Fibroblast of skin of abdomen (primary cell): Measurements from ENCODE around the gene C1orf53.
A peak's percentile ranks its signal among the peaks of the same experiment; 100 is the strongest.
"Not testable (repeated sequence)": the region's sequence is repeated elsewhere in the genome, so short reads cannot be mapped to it uniquely, and the experiment has no call there.

ENCODE experiments used
- DNase-seq: peaks from one replicate; pipeline ENCODE4 v3.0.0-alpha.2; 2013

The C1orf53 gene

GRCh38 chr1:197921235-197922069 lies 19.0 kb downstream of the C1orf53 start:
- no peak for DNase-seq

GRCh38 chr1:197922070-197922390 lies 19.6 kb downstream of the C1orf53 start:
- DNase-seq = no peak

GRCh38 chr1:197923038-197923437 lies 20.6 kb downstream of the C1orf53 start:
- no peak for DNase-seq

DNA sequence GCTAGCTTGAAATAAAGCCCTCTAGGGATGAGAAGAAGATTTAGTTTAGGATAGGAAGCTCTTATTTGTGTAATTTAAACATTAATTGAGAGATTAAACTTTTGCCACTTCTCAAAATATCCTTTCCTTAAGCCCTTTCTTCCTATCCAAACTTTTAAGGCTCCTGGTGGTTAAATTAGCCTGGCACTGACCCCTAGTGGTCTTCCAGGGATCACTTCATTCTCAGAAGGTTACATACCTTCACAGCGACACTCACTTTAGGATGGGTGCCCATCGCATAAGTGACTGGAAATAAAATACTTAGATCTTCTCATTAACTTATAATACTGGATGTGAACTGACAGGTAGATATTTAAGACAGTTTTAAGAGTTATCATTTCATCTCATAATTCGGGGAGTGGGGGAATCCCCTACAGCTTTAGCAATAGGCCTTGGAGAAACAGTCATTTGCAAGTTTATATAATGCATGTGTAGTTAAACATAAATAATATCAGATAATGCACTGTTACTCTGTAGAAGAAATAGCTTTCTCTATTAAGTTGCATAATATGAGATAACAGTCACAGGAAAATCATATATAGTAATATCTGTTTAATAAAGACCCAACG lies 22.2 kb downstream of the C1orf53 start:
- peak; percentile 53 for DNase-seq

DNA sequence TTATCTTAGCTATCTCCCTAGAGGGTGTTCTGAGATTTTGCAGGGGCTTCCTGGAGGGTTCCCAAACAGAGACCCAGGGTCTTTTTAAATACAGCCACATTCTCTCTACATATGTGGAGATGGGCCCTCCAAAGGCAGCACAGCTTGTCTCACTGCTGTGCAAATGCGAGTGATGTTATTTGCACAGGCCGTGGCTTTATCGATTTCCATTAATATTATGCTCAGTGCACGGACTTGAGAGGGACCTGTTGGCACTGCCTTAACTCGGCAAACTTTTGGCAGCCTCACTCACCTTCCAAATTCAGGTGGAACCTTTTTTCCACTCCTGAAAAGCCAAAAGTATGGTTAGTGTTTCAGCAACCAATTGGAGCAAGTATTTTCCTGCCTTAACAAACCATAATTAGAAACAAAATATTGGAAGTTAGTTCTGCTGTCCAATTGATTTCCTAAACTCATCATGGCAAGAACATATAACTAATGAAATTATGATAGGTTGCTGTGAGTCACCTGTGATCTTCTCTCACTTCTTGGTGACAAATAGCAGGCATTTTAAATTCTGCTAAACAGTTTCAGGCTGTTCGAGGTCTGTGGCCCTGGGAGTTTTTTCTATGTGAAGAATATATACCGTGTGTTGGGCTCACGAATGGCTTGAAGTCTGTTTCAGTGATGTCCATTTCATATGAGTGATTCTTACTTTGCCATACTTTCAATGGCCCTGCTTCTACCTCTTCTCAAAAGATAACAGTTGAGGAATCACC lies 25.7 kb downstream of the C1orf53 start:
- DNase-seq = no peak

DNA sequence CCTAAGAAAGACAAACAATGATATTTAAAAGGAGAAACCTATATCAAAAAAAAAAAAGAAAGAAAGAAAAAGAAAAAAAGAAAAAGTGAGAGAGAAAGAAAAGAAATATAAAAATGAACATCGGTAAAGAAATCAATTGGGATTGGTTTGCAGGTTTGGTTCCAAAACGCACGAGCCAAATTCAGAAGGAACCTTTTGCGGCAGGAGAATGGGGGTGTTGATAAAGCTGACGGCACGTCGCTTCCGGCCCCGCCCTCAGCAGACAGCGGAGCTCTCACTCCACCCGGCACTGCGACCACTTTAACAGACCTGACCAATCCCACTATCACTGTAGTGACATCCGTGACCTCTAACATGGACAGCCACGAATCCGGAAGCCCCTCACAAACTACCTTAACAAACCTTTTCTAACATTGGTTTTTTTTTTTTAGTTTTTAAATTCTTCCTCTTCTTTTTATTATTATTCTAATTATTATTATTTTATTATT lies 26.5 kb downstream of the C1orf53 start:
- no peak for DNase-seq

DNA sequence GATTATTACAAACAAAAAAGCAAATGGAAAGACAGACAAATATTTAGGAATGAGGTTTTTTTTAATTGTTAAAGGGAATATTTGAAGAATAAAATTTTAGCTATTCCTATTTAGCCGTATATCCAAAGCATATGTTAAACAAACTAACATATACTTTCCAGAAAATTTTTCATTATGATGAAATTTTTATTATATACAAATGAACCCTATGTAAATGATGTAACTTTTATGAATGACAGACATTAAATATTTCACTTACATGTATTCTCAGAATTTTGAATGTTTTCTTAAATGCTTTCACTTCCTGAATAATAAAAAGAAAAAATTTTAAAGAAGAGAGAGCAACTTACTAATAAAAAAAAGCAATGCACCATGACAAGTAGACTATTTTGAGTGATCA lies 30.6 kb downstream of the C1orf53 start:
- DNase-seq = no peak

- no peak for DNase-seq
Measured at GRCh38 chr1:197933647-197934046, 31.2 kb downstream of the C1orf53 start.

- DNase-seq = no peak
Measured at GRCh38 chr1:197937381-197937780, 35.0 kb downstream of the C1orf53 start.

- DNase-seq = no peak
Measured at GRCh38 chr1:197937892-197938291, 35.5 kb downstream of the C1orf53 start.

DNA sequence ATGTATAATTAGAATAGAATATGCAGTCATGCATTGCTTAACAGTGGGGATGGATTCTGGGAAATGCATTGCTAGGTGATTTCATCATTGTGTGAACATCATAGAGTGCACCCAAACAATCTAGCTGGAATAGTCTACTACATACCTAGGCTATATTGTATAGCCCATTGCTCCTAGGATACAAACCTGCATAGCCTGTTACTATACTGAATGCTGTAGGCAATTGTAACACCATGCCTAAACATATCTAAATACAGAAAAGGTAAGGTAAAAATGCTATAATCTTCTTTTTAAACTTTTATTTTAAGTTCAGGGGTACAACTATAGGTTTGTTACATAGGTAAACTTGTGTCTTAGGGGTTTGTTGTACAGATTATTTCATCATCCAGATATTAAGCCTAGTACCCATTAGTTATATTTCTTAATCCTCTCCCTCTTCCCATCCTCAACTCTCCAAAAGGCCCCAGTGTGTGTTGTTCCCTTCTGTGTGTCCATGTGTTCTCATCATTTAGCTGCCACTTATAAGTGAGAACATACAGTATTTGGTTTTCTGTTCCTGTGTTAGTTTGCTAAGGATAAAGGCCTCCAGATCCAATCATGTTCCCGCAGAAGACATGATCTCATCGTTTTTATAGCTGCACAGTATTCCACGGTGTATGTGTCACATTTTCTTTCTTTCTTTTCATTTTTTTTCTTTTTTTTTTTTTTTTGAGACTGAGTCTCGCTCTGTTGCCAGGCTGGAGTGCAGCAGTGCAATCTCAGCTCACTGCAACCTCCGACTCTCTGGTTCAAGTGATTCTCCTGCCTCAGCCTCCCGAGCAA lies 36.9 kb downstream of the C1orf53 start:
- peak; percentile 77 for DNase-seq

DNA sequence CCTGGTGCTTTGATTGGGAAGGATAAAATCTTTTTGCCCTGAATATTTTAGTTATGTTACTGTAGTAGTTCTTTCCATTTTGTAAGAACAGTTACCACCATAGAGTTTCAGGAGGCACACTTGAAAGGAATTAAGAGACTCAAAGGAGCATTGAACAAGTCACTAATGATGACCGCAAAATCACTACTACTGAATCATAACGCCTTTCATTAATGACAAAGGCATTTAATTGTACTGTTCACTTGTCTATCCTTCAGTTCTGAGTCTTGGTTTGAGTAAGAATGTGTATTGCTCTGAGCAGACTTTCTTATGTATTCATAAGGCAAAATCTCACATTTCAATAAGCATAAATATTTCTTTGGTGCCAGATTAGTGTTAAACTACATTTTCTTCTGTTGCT lies 39.6 kb downstream of the C1orf53 start:
- no peak for DNase-seq

DNA sequence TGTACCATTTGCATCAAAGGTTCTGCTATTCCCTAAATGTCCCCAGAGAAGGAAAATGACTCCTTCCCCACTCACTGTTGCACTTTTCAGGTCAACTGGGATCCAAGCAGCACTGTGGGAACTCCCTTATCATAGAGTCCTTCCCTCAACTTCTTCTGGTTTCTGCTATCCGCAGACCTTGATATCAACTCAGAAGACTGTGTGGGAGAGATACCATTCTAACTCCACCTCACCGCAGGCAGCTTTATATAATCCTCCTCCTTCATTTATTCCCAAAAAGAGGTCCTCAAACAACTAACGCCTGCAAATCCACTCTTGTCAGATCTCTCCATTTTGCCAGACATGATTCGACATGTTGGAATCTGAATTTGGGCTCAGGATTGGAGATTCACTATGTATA lies 42.1 kb downstream of the C1orf53 start:
- no peak for DNase-seq

- no peak for DNase-seq
Measured at GRCh38 chr1:197948926-197949899, 46.8 kb downstream of the C1orf53 start.

- DNase-seq = no peak
Measured at GRCh38 chr1:197951089-197951488, 48.7 kb downstream of the C1orf53 start.

DNA sequence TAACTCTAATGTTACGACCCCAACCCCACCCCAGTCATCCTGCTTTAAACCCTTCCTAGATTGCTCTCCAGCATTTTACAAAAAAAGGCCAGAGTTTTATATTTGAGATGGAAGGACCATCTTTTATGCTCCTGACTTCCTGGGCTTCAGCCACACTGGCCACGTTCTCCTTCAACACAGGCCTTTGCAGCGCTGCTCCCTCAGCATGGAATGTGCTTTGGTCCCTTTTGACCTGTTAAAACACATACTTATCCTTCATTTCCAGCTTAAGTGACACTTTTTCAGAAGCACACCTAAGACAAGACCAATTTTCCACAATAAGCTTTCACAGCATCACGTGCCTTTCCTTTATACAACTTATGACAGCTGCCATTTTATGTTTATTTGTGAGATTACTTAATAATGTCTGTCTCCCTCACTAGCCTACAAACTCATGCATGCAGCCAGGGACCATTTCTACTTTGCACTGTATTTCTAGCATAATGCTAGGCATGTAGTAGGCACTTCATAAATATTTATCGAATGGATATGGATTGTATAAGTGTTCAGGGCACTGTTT lies 49.3 kb downstream of the C1orf53 start:
- DNase-seq = no peak

DNA sequence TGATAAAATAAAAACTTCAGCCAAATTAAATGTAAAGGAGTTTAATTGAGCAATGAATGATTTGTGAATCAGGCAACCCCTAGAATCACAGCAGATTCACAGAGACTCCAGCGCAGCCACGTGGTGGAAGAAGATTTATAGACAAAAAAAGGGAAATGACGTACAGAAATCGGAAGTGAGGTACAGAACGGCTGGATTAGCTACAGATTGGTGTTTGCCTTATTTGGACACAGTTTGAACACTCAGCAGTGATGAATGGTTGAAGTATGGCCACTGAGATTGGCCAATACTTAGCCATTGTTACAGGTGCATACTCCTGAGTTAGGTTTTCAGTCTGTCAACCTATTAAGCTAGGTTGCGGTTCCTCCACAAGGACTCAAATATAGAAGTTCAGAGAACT lies 51.0 kb downstream of the C1orf53 start:
- not testable (repeated sequence) for DNase-seq

DNA sequence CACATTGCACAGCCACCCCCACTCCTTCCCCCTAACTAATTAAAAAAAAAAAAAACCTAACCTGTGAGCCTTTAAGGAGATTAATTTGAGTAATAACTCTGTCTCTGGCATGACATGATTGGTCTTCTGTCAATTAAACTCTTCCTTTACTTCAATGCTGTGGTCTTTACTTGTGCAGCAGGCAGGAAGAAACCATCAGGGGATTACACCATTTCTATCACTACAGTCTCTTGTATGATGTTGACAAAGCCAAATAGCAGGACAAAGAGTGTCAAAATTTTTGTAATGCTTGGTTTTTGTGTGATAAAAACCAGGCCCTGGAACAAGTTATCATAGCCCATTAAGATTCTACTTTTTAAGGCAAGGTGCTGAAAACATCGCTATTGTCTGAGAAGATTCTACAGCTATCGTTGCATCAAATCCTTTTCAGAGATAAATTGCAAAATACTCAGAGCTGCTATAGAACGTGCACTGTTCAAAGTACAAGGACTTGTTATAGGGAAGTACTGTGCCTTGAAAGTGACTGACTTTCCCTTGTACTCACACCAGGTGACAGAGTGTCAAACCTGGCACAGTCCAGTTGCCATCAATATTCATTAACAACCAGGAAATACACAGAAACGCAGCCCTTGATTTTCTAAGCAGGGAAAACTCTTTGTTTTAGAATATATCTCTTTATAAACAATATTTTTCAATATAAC lies 52.4 kb downstream of the C1orf53 start:
- DNase-seq = no peak

GRCh38 chr1:197955486-197956394 lies 53.3 kb downstream of the C1orf53 start:
- peak; percentile 84 for DNase-seq
